ENCODE measurements around the gene RGS16. TPM values are rescaled to one million over a fixed set of nuclear protein-coding genes. Genes with fewer than 3 reads are reported as not detected.

RGS16 gene
- polyA plus RNA-seq, 1 experiment, result 0.23 TPM

- Histone ChIP-seq H3K4me3 (ENCODE audit: low read depth, low read length) (no peak overlapping the region), H3K36me3 (ENCODE audit: control insufficient read depth, insufficient read depth, low read length) (no peaks in the 10 kb centered on the region), H3K27me3 (ENCODE audit: control insufficient read depth, insufficient read depth, low read length) (peaks cover 4% of the 10 kb centered on the region)
- ChIA-PET CTCF (interaction anchor here (1.3 kb wide), 1 partner anchor 17 kb away, joined by 3 read pairs; no protein-coding TSS in a partner anchor), POLR2A (no interaction called here)
- DNase-seq (ENCODE audit: low read depth), result no peak
- TF ChIP-seq CTCF (IDR thresholded peaks at IDR 0.05; ENCODE audit: insufficient read depth, low read depth, low read length), result no peak
Measured at GRCh38 chr1:182621906-182622305, 17.7 kb upstream of the RGS16 start.

GRCh38 chr1:182620924-182621585, 16.9 kb upstream of the RGS16 start:
- no peak for DNase-seq (ENCODE audit: low read depth)
- peaks cover 5% of the 10 kb centered on the region for H3K27me3 ChIP-seq (ENCODE audit: control insufficient read depth, insufficient read depth, low read length)
- ChIA-PET CTCF (interaction anchor here (1.3 kb wide), 1 partner anchor 16 kb away, joined by 3 read pairs; no protein-coding TSS in a partner anchor), POLR2A (no interaction called here)
- no peaks in the 10 kb centered on the region for H3K36me3 ChIP-seq (ENCODE audit: control insufficient read depth, insufficient read depth, low read length)
- TF ChIP-seq CTCF (IDR thresholded peaks at IDR 0.05; ENCODE audit: insufficient read depth, low read depth, low read length), result no peak
- H3K4me3 ChIP-seq (ENCODE audit: low read depth, low read length), result no peak overlapping the region

- DNase-seq (ENCODE audit: low read depth), result no peak
- TF ChIP-seq CTCF (IDR thresholded peaks at IDR 0.05; ENCODE audit: insufficient read depth, low read depth, low read length), result no peak
- Histone ChIP-seq H3K27me3 (ENCODE audit: control insufficient read depth, insufficient read depth, low read length) (peaks cover 5% of the 10 kb centered on the region), H3K36me3 (ENCODE audit: control insufficient read depth, insufficient read depth, low read length) (no peaks in the 10 kb centered on the region), H3K4me3 (ENCODE audit: low read depth, low read length) (no peak overlapping the region)
- POLR2A ChIA-PET, result no interaction called here
- CTCF ChIA-PET, result interaction anchor here (5.4 kb wide), 1 partner anchor 15 kb away, joined by 39 read pairs; the partner anchor contains the start of gene RGS16
Measured at GRCh38 chr1:182617734-182618351, 13.7 kb upstream of the RGS16 start.

GRCh38 chr1:182617014-182617429, 12.8 kb upstream of the RGS16 start:
- POLR2A ChIA-PET, result no interaction called here
- Histone ChIP-seq H3K27me3 (ENCODE audit: control insufficient read depth, insufficient read depth, low read length) (peaks cover 5% of the 10 kb centered on the region), H3K4me3 (ENCODE audit: low read depth, low read length) (no peak overlapping the region), H3K36me3 (ENCODE audit: control insufficient read depth, insufficient read depth, low read length) (no peaks in the 10 kb centered on the region; the same call in 1 of the 2 replicates)
- no peak for TF ChIP-seq CTCF (IDR thresholded peaks at IDR 0.05; ENCODE audit: insufficient read depth, low read depth, low read length)
- CTCF ChIA-PET, result interaction anchor here (0.6 to 6.4 kb wide), 4 partner anchors 14 to 171 kb away, joined by 3 to 39 read pairs (median 18); partner anchors contain the start of gene RGS16
- no peak for DNase-seq (ENCODE audit: low read depth)
